GM18870 (cell line): ENCODE data around the gene SIX3.

Source experiments
- ATAC-seq: cut with Tn5 transposase; IDR thresholded peaks from one replicate; pipeline ENCODE4 v1.9.1; 2021; ENCODE audit warnings: moderate library complexity; ENCODE audit not compliant: unreplicated experiment

SIX3 gene

GRCh38 chr2:44930274-44931197 is 11.0 kb upstream of the SIX3 start:
- ATAC-seq = no peak

- ATAC-seq = no peak
These were observed 10.2 kb upstream of the SIX3 start for GRCh38 chr2:44931198-44931780.

GRCh38 chr2:44932079-44932478 is 9.4 kb upstream of the SIX3 start:
- no peak for ATAC-seq

- ATAC-seq = no peak
These were observed 8.7 kb upstream of the SIX3 start for GRCh38 chr2:44932564-44933392.

- no peak for ATAC-seq
These were observed 8.0 kb upstream of the SIX3 start for GRCh38 chr2:44933434-44933951.

GRCh38 chr2:44934038-44934982 is 7.2 kb upstream of the SIX3 start:
- ATAC-seq = no peak

- no peak for ATAC-seq
These were observed 6.3 kb upstream of the SIX3 start for GRCh38 chr2:44934983-44935728.

- ATAC-seq = no peak
These were observed 5.8 kb upstream of the SIX3 start for GRCh38 chr2:44935729-44936098.

- ATAC-seq = no peak
These were observed 5.2 kb upstream of the SIX3 start for GRCh38 chr2:44936275-44936674.

GRCh38 chr2:44936715-44937687 is 4.5 kb upstream of the SIX3 start:
- no peak for ATAC-seq

GRCh38 chr2:44937688-44938240 is 3.7 kb upstream of the SIX3 start:
- no peak for ATAC-seq

- ATAC-seq = no peak
These were observed 3.0 kb upstream of the SIX3 start for GRCh38 chr2:44938287-44939105.

- no peak for ATAC-seq
These were observed 2.1 kb upstream of the SIX3 start for GRCh38 chr2:44939106-44940048.

GRCh38 chr2:44940049-44940494 is 1.4 kb upstream of the SIX3 start:
- no peak for ATAC-seq

GRCh38 chr2:44940732-44941464 is 604 bp upstream of the SIX3 start:
- ATAC-seq = no peak
